Activated CD4-positive, alpha-beta T cell treated with anti-CD3 and anti-CD28 coated beads for 48 hours (primary cell): ENCODE results near the gene HES3.

ENCODE experiments used
- DNase-seq: peaks from one replicate; pipeline ENCODE4 v3.0.0-alpha.2; 2020

Gene HES3, protein sequence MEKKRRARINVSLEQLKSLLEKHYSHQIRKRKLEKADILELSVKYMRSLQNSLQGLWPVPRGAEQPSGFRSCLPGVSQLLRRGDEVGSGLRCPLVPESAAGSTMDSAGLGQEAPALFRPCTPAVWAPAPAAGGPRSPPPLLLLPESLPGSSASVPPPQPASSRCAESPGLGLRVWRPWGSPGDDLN

GRCh38 chr1:6243993-6244392 is at the start of gene HES3:
TSS of gene HES3 (plus strand) at chr1:6244179. CDS start at chr1:6244366, 187 bp downstream.
- DNase-seq: no peak

GRCh38 chr1:6197746-6198427 is 46.1 kb upstream of the HES3 start:
- no peak for DNase-seq

DNA sequence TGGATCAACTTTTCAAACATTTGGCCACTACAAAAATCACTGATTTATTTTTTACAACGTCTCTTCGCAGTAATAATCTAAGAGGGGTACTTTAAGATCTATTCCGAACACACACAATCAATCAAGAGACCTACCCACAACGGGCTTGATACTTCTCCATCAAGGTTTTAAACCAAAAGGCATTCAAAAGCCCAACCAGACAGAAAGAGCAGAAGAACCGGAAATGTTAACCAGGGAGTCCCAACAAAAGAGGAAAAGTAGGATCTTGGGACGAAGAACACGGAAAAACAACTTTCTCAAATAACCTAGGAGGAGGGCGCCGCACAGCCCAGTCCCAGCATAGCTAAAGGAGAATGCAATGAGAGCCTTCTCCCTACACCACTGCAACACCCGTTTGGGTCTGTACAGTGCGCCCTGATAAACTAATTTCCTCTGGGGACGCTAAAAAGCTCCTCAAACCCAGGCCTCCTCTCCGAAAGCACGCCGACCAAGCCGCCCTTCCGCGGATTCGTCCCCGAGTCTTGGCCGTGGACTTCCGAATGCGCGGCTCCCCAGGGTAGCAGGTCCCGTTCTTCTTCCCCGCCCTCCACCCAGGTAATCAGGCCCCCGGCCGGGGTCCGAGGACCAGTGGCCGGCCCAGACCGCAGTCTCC is 45.2 kb upstream of the HES3 start:
- peak; percentile 46 for DNase-seq

DNA sequence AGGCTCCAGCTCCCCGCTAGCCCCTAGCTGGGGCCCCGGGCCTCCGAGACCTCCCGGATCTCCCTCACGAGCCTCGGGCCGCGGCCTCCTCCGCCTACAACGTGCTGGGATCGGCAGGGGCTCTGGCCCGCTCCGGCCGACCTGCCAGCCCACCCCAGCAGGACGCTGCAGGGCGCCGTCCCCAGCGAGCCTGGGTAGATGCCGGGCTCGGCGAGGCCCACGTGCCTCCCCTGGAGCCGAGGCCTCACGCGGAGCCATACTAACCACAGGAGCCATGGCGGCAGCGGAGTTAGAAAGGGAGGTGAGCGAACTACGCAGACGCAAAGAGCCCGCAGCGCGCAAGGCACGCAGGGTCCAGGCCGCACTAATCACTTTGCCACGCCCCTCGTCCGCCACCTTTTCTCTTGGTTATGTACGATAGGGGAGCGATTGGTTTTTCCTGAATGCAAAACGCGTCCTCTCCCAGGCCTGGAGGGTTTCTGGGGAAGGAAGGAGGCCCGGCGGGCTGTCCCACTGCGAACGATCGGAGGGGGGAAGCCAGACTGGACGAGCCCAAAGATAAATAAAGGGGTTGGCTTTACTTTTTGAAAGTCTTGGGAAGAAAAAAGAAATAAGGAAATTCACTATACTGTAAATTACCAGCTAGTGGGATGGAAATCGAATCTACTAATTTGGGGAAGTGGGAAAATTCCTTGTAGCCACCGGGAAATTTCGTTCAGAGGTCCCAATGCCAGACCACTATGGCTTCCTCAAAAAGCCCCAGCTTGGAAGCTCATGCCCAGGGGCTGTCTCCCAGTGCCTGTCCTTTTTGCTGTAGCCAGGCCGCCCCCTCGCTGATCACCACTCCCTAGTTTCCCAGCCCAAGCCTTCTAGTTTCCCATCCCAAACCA is 44.4 kb upstream of the HES3 start, which contains the start of gene RPL22:
Gene RPL22, minus strand, starts transcription at position 298 of the 890 bp plus-strand sequence. Its CDS starts 22 bp downstream, at position 276.
- peak; percentile 99 for DNase-seq

- no peak for DNase-seq
Observed at GRCh38 chr1:6200188-6200809, 43.7 kb upstream of the HES3 start.

- no peak for DNase-seq
Observed at GRCh38 chr1:6202256-6202655, 41.7 kb upstream of the HES3 start.

DNA sequence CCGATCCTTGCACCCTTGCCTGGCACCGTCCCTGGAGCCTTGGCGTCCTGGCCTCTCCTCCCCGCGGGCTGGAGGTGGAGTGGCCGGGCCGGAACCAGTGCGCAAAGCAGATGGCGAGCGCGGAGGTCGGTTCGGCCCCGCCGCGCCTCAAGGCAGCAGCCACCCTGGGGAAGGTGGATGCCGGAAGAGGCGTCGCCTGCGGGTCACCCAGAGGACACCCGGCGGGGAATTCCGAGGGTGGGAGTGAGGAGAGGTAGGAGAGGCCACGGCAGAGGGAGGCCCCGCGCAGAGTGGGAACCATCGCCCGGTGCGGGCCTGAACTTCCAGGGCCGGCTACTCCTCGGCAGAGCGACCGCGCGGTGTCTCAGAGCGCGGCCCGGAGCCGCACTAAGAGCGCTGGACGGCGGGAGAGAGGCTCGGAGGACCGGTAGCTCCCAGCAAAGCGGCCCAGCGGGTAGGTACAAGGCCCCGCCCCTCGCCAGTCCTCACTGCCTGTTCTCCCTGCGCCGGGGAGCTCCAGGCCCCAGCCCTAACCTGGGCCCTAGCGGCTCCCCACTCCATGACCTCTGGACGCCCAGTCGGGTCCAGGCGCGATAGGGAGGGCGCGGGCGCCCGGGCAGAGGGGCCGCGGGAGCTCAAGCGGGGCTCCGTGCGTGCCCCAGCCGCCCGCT is 38.0 kb upstream of the HES3 start, which contains the start of gene RNF207:
Gene RNF207, plus strand, starts transcription at position 271 of the 671 bp plus-strand sequence. CDS start 417 bp downstream, outside the sequence.
- DNase-seq: peak; percentile 79

DNA sequence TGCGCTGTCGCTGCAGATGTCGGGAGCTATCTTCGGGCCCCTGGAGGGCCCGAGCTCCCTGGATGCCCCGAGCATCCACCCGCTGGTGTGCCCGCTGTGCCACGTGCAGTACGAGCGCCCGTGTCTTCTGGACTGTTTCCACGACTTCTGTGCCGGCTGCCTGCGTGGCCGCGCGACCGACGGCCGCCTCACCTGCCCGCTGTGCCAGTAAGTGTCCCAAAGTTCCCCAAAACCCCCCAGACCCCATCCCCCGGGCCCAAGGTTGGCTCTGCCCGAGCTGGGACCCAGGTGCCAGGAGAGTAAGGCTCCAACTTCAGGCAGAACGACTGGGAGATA is 37.5 kb upstream of the HES3 start:
- no peak for DNase-seq

DNA sequence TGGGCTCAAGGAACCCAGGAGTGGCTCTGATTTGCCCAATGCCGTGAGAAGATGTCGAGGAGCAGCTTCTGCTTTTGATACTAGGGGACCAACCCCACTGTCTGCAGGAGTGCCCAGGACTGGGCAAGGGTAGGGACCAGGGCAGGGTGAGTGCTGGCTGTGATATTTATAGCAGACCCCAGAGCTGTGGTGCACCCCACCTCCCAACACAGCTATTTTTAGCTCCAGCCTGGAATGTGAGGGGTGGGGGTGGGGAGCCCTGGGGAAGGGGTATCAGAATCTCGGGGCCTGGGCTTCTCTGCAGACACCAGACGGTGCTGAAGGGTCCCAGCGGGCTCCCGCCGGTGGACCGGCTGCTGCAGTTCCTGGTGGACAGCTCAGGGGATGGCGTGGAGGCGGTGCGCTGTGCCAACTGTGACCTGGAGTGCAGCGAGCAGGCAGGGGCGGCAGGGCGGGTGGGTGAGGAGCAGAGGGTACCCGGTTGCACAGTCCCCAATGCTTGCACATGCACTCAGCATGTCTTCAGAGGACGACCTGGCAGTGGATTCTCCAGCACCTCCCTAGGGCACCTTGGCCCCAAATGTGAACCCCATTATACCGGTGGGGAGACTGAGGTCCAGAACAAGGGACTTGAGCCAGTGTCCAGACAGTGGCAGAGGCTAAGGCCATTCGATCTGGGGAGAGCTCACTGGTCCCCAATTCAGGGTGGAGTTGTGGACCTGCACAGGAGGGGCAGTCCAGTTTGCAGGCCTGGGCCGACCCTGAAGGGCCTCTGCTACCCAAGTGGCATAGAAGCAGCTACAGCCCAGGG is 36.7 kb upstream of the HES3 start:
- no peak for DNase-seq

GRCh38 chr1:6207921-6208320 is 36.1 kb upstream of the HES3 start:
- DNase-seq: no peak

DNA sequence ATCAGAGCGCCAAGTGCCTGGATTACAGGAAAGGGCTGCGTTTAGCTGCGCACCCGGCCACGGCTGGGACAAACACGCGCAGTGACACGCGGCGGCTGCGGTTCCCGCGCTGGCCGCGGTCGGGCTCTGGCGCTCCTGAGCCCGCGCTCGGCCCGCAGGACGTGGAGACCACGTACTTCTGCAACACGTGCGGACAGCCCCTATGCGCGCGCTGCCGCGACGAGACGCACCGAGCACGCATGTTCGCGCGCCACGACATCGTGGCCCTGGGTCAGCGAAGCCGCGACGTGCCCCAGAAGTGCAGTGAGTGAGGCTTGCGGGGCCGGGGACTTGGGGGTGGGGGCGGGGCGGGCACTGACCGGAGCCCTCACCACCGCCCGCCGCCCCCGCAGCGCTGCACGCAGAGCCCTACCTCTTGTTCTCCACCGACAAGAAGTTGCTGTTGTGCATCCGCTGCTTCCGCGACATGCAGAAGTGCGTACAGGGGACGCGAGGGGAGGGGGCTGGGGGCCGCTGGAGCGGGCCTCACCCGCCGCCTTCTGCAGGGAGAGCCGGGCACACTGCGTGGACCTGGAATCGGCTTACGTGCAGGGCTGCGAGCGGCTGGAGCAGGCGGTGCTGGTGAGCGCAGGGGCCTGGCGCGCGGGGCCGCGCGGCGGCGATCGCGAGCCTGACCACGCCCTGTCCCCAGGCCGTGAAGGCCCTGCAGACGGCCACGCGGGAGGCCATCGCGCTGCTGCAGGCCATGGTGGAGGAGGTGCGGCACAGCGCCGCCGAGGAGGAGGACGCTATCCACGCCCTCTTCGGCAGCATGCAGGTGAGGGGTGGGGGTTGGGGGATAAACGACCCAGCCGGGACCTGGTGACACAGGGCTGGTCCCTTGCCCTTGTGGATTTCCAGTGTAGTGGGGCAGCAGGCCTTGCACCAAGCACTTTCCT is 35.0 kb upstream of the HES3 start:
- DNase-seq: peak; percentile 52

- DNase-seq: peak; percentile 60
Observed at GRCh38 chr1:6209661-6210580, 34.1 kb upstream of the HES3 start.

DNA sequence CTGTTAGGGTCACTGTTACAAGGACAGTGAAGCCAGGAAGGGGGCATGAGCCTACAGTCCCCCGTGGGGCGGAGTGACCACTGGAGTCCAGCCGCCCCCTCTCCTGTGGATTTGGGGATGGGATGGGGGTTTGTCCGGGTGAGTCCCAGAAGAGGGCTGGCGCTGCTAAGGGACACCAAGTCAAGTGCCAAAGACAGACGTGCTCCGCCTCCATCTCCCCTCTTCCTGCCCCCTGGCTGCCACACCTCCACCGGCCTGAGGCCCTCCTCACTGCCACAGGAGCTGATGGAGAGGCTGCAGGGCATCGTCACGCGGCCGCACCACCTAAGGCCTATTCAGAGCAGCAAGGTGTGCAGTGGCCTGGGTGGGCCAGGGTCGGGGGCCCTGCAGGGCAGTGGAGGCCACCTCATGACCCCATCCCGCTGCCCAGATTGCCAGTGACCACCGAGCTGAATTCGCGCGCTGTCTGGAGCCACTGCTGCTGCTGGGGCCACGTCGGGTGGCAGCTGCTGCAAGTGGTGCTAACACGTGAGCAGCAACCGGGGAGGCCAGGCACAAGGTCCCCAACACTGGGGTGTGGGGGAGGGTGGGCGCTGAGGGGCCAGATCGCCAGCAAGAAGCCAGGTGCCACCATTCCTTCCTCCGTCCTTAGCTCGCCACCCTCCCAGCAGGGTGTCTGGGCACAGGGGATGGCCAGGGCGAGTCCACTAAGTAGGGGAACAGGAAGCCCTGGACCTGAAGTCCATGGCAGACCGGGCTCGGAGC is 33.2 kb upstream of the HES3 start:
- DNase-seq: no peak

DNA sequence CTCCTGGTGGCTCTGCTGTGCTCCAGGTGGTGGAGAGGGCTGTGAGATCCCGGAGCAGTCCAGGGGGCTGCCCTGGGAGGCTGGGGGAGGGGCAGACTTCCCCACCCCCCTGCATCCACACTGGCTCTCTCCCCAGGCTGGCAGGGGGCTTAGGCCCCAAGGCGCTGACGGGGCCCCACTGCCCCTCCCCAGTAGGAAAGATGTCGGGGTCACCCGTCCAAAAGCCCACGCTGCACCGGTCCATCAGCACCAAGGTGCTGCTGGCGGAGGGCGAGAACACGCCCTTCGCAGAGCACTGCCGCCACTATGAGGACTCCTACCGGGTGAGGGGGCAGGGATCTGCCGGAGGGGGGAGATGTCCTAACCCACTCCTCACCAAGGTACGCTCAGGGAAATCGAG is 32.2 kb upstream of the HES3 start:
- no peak for DNase-seq

- DNase-seq: no peak
Observed at GRCh38 chr1:6212193-6212959, 31.6 kb upstream of the HES3 start.

DNA sequence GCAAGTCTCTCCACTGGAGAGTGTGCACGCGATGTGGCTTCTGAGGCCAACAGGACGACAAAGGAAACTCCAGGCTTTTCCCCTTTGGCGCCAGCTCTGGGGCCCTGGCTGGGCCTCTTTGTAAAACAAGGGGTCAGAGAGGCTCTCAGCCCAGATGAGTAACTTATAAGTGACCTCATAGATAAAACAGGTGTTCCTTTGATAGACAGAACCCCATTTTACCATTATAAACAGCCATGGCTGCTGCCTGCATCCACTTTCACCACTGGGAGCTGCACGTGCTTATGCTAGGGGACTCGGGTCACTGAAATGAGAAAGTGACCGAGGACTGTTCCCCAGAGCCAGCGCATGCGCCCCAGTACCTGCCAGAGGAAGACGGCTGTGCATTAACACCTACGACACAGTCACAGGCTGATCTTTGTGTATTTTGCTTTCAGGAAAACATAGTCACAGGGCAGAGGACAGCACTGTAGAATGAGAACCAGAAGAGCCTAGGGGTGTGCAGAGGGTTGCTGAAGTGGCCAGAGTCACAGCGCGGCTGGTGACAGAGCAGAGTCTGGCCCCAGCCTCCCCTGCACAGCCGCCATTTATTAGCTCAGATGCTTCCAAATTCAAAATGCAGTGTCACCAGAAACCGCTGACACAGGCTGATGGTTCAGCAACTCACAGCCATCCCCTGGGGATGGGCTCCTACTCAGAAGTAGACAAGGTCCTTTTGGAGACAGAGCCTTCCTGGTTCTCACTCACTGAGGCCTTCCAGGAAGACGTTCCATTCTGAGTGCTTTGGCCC is 25.4 kb upstream of the HES3 start:
- no peak for DNase-seq
